ENCODE data around the gene MYO5B.

Gene MYO5B

GRCh38 chr18:50061876-50062517 lies 132.9 kb downstream of the MYO5B start:
- DNase-seq, result no peak

- no peak for DNase-seq
Observed at GRCh38 chr18:50060822-50061221, 134.1 kb downstream of the MYO5B start.

- no peak for DNase-seq
Observed at GRCh38 chr18:50058731-50059130, 136.2 kb downstream of the MYO5B start.

GRCh38 chr18:50057009-50057408 lies 137.9 kb downstream of the MYO5B start:
- no peak for DNase-seq

GRCh38 chr18:50056185-50056584 lies 138.8 kb downstream of the MYO5B start:
- no peak for DNase-seq

GRCh38 chr18:50055488-50055887 lies 139.5 kb downstream of the MYO5B start:
- DNase-seq, result no peak

GRCh38 chr18:50053111-50053510 lies 141.8 kb downstream of the MYO5B start:
- DNase-seq, result no peak

- DNase-seq, result no peak
Observed at GRCh38 chr18:50051288-50051687, 143.7 kb downstream of the MYO5B start.

GRCh38 chr18:50045126-50045525 lies 149.8 kb downstream of the MYO5B start:
- DNase-seq, result no peak

GRCh38 chr18:50044402-50044801 lies 150.5 kb downstream of the MYO5B start:
- no peak for DNase-seq

GRCh38 chr18:50042611-50043010 lies 152.3 kb downstream of the MYO5B start:
- no peak for DNase-seq

GRCh38 chr18:50039746-50040145 lies 155.2 kb downstream of the MYO5B start:
- DNase-seq, result no peak

- DNase-seq, result no peak
Observed at GRCh38 chr18:50038448-50038847, 156.5 kb downstream of the MYO5B start.

- no peak for DNase-seq
Observed at GRCh38 chr18:50034029-50034428, 160.9 kb downstream of the MYO5B start.

- DNase-seq, result no peak
Observed at GRCh38 chr18:50033004-50033403, 161.9 kb downstream of the MYO5B start.

- no peak for DNase-seq
Observed at GRCh38 chr18:50030146-50030545, 164.8 kb downstream of the MYO5B start.

GRCh38 chr18:50027996-50028395 lies 167.0 kb downstream of the MYO5B start:
- DNase-seq, result no peak

- no peak for DNase-seq
Observed at GRCh38 chr18:50024466-50024865, 170.5 kb downstream of the MYO5B start.

- DNase-seq, result no peak
Observed at GRCh38 chr18:50022985-50023384, 172.0 kb downstream of the MYO5B start.

GRCh38 chr18:50014606-50015005 lies 180.3 kb downstream of the MYO5B start:
- no peak for DNase-seq

- DNase-seq, result no peak
Observed at GRCh38 chr18:50013363-50014138, 181.4 kb downstream of the MYO5B start.

GRCh38 chr18:50011813-50012435 lies 183.0 kb downstream of the MYO5B start:
- no peak for DNase-seq

GRCh38 chr18:50009773-50010335 lies 185.1 kb downstream of the MYO5B start:
- DNase-seq, result peak; percentile 36

GRCh38 chr18:50008306-50008705 lies 186.6 kb downstream of the MYO5B start:
- DNase-seq, result no peak

All from suppressor macrophage treated with lipopolysaccharide for 4 hours (primary cell).